HepG2 (cell line): ENCODE measurements around the gene ARVCF.

Source experiments
- ATF2 ChIP-seq: sonication (generic); formaldehyde crosslinking; IDR thresholded peaks from 2 replicates; pipeline ENCODE4 v1.4.0; 2020; ENCODE audit warnings: missing genetic modification reagents
- CREM ChIP-seq, 2 experiments: sonication (generic) in 1 of 2; formaldehyde crosslinking in 1 of 2; IDR thresholded peaks; 2 replicates each; pipeline versions ENCODE4 v1.4.0 to v1.6.1; 2016 to 2020; ENCODE audit warnings: antibody characterized with exemption in 1 of 2, mild to moderate bottlenecking in 1 of 2, missing genetic modification reagents in 1 of 2
- FOXK1 ChIP-seq: sonication (generic); formaldehyde crosslinking; IDR thresholded peaks from 2 replicates; pipeline ENCODE4 v1.4.0; 2020; ENCODE audit warnings: low read depth, missing genetic modification reagents, borderline replicate concordance
- SIN3B ChIP-seq: fragments of 150-350 bp; IDR thresholded peaks from 2 replicates; pipeline ENCODE4 v1.6.1; 2014; ENCODE audit warnings: low read length
- SMAD3 ChIP-seq: sonication (generic); formaldehyde crosslinking; IDR thresholded peaks from 2 replicates; pipeline ENCODE4 v1.4.0; 2020; ENCODE audit warnings: missing genetic modification reagents
- SP1 ChIP-seq, 2 experiments: fragments of 450-650 bp in 1 of 2; sonication (generic) in 1 of 2; formaldehyde crosslinking in 1 of 2; IDR thresholded peaks; 2 replicates each; pipeline versions ENCODE4 v1.4.0 to v1.6.1; 2016 to 2020; ENCODE audit warnings: missing genetic modification reagents in 1 of 2

- TF ChIP-seq SP1 (IDR thresholded peaks at IDR 0.05) (no peak), SP1 (CRISPR knock-in tag; IDR thresholded peaks at IDR 0.05) (no peak), SIN3B (no peak), SMAD3 (no peak), ATF2 (CRISPR knock-in tag) (no peak), FOXK1 (CRISPR knock-in tag) (no peak), CREM (IDR thresholded peaks at IDR 0.05) (no peak), CREM (CRISPR knock-in tag; IDR thresholded peaks at IDR 0.05) (no peak)
Measured at GRCh38 chr22:19988331-19988808, 28.3 kb downstream of the ARVCF start.
